ENCODE results near the gene ELK4.

DNA sequence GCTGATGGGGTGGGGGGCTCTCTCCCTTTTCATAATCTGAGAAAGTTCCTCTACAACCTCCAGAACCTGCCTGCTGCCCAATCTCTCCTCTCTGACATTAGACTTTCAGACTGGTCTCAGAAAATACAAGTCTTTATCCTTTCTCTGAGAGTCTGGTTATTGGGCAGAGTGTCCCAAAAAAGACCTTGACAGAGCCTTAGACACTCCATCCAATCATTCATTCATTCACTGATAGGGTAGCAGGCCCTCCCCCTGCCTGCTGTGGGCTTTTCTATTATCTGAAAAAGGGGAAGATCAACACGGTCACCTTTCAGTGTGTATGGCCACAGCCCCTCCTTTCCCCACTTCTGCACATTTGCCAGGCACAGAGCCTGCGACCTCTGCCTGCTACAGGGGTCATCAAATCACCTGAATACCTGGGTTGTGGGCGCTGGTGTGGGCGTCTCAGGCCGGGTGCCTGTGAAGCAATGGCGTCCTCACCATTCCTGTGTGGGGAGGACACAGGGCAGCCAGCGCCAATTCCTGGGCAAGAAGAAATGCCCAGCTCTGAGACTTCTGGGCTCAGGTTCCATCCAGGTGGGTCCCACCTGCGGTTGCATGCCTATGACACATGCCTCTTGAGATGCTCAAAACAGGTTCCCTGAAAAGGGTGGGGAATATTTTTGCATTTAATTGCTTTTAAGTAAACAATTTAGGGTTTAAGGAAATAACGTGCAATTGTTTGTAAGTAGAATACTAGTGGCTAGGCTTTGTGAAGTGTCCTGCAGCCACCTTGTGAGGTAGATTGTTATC is 52.8 kb downstream of the ELK4 start:
- TF ChIP-seq EZH2 (IDR thresholded peaks at IDR 0.05; ENCODE audit: insufficient read depth, poor library complexity, severe bottlenecking) (no peak), EZH2phosphoT487 (IDR thresholded peaks at IDR 0.05; ENCODE audit: insufficient read depth, low read depth) (no peak)
